GM12865 (cell line): Measurements from ENCODE around the gene EIF3B.
"Not testable (repeated sequence)": the region's sequence is repeated elsewhere in the genome, so short reads cannot be mapped to it uniquely, and the experiment has no call there.

Source experiments
- DNase-seq: peaks from one replicate; pipeline ENCODE4 v3.0.0; 2010; ENCODE audit warnings: low read depth
- H3K4me3 ChIP-seq: 2 replicates; pipeline ENCODE4 v1.5.1; 2011; ENCODE audit warnings: mild to moderate bottlenecking, low read depth, low read length, control low read depth
- CTCF ChIP-seq: IDR thresholded peaks from 2 replicates; pipeline ENCODE4 v1.5.1; 2011; ENCODE audit warnings: low read length, control low read depth, low read depth, inconsistent platforms; ENCODE audit not compliant: insufficient read depth; ENCODE audit errors: missing control alignments

EIF3B gene

GRCh38 chr7:2326951-2327350, 27.7 kb upstream of the EIF3B start:
- no peak overlapping the region for H3K4me3 ChIP-seq
- no peak for DNase-seq
- TF ChIP-seq CTCF, result no peak

DNA sequence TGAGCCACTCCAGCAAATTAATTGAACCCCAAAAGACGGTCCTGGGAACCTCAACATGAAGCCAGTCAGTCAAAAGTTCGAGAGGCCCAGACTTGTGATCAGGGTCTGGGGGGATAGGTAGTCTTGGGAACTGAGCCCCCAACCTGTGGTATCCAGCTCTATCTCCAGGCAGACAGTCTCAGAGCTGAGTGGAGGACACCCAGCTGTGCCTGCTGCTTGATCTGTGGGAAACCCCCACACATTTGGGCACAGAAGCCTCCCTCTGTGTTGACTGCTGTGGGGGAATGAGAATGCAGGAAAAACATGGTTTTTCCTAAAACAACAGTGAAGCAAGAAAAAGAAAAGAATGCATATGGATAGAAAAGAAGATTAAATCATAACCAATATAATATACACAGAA, 24.1 kb upstream of the EIF3B start:
- H3K4me3 ChIP-seq, result no peak overlapping the region
- DNase-seq, result no peak
- TF ChIP-seq CTCF, result no peak

- DNase-seq, result no peak
- TF ChIP-seq CTCF, result no peak
- no peak overlapping the region for H3K4me3 ChIP-seq
These were observed 22.9 kb upstream of the EIF3B start for GRCh38 chr7:2331707-2332106.

DNA sequence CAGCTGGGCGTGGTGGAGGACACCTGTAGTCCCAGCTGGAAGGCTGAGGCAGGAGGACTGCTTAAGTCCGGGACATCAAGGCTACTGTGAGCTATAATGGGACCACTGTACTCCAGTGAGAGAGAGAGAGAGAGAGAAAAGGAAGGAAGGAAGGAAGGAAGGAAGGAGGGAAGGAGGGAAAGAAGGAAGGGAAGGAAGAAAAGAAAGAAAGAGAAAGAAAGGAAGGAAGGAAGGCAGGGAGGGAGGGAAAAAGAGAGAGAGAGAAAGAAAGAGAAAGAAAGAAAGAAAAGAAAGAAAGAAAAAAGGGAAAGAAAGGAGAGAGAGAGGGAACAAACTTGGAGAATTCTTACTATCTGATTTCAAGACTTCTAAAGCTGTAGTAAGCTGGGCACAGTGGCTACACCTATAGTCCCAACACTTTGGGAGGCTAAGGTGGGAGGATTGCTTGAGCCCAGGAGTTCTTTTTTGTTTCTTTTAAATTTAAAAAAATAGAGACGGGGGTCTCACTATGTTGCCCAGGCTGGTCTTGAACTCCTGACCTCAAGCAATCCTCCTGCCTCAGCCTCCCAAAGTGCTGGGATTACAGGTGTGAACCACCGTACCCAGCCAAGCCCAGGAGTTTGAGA, 21.9 kb upstream of the EIF3B start:
- not testable (repeated sequence) for H3K4me3 ChIP-seq, DNase-seq

DNA sequence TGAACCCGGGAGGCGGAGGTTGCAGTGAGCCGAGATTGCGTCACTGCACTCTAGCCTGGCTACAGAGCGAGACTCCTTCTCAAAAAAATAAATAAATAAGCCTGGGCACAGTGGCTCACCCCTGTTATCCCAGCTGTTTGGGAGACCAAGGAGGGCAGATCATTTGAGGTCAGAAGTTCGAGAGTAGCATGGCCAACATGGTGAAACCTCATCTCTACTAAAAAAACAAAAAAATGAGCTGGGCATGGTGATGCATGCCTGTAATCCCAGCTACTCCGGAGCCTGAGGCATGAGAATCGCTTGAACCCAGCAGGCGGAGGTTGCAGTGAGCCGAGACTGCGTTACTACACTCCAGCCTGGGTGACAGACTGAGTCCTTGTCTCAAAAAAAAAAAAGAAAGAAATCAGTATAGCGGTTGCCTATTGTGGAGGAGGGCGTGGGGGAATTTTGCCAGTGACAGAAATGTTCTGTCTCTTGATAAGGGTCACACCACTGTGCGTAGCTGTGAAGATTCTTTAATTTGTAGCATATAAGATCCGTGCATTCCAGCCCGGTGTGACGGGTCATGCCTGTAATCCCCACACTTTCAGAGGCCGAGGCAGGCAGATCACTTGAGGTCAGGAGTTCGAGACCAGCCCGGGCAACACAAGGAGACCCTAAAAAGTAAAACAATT, 17.9 kb upstream of the EIF3B start:
- no peak for TF ChIP-seq CTCF
- no peak overlapping the region for H3K4me3 ChIP-seq
- no peak for DNase-seq

DNA sequence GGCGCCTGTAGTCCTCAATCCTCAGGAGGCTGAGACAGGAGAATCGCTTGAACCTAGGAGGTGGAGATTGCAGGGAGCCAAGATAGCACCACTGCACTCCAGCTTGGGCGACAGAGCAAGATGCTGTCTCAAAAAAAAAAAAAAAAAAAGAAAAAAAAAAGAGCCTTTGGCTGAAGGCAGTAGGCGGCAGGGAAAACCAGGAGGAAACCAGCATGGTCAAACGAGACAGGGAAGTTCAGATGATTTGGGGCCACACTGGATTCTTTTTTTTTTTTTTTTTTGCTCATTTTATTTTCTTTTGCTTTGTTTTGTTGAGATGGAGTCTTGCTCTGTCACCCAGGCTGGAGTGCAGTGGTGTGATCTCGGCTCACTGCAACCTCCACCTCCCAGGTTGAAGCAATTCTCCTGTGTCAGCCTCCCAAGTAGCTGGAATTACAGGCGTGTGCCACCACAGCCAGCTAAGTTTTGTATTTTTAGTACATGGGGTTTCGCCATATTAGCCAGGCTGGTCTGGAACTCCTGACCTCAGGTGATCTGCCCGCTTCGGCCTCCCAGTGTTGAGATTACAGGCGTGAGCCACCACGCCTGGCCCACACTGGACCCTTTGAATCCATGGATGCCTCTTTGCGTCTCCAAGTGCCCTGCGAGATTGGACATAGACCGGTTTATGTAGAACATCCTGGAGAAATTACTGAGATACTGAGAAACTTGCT, 7.1 kb upstream of the EIF3B start:
- not testable (repeated sequence) for DNase-seq

DNA sequence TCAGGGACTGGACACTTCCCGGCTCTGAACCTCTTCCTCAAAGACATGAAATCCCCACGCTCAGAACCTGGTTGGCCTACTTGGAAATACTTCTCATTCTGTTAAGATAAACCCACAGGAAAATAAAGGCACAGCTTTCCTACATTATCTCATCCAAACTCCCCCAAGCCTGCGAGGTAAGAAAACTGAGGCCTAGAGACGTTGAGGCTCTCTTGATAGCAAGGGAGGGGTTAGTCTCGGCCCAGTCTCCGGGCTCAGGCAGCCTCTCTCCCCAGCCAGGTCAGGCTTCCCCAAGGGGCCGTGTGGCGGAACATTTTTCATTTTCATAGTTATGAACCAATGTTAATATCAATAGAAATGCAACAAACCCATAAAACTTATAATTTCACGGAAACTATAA, 4.6 kb upstream of the EIF3B start:
- TF ChIP-seq CTCF, result no peak
- no peak for DNase-seq

More for the DNA sequence above, 7.1 kb upstream of the EIF3B start:
- not testable (repeated sequence) for H3K4me3 ChIP-seq

GRCh38 chr7:2350861-2351260, 3.8 kb upstream of the EIF3B start:
- no peak for TF ChIP-seq CTCF
- DNase-seq, result no peak
- no peak overlapping the region for H3K4me3 ChIP-seq

More for the DNA sequence above, 4.6 kb upstream of the EIF3B start:
- H3K4me3 ChIP-seq, result no peak overlapping the region
